ENCODE data around the gene LAMC3. TPM values are rescaled to one million over a fixed set of nuclear protein-coding genes. Genes with fewer than 3 reads are reported as not detected.

LAMC3 gene
- total and polyA plus RNA-seq, 9 of the 15 experiments (the other 6 are each of a cell fraction or from before 2014, with no cell fraction given): 0.10 TPM; not detected in 8

GRCh38 chr9:131031642-131032005, 22.6 kb downstream of the LAMC3 start:
- Histone ChIP-seq H3K9ac (ENCODE audit: insufficient read depth in 1 of 2, low read depth in 2 of 2, low read length in 2 of 2) (peak overlapping the region in 1 of 2 experiments; percentile 3; a peak in 1 of 4 replicates), H3K9me1 (ENCODE audit: control insufficient read depth, insufficient read depth, low read length) (peaks cover 20% of the 10 kb centered on the region), H3K4me1 (replicated peaks in 1 of 2; ENCODE audit: control insufficient read depth in 2 of 2, insufficient read depth in 2 of 2, low read length in 2 of 2) (peaks cover 0 to 27% of the 10 kb centered on the region in 2 experiments; a peak in 1 of 5 replicates), H3K4me3 (no peak overlapping the region), H3K27ac (ENCODE audit: extremely low read depth, low read depth, low read length) (no peak overlapping the region), H3K4me2 (ENCODE audit: insufficient read depth, low read length) (no peak overlapping the region), H3K79me2 (ENCODE audit: control insufficient read depth, insufficient read depth, low read length) (no peaks in the 10 kb centered on the region), H2AFZ (ENCODE audit: low read depth, low read length) (no peak overlapping the region), H4K20me1 (replicated peaks; ENCODE audit: control insufficient read depth, insufficient read depth, low read length) (peaks cover 81% of the 10 kb centered on the region), H3K9me3 (replicated peaks; ENCODE audit: control insufficient read depth, insufficient read depth, low read depth, low read length) (0 out of 2 replicates have a peak, but pooled peaks cover 2% of the 10 kb centered on the region), H3K36me3 (ENCODE audit: control insufficient read depth, insufficient read depth, low read length) (no peaks in the 10 kb centered on the region), H3K27me3 (ENCODE audit: control insufficient read depth in 2 of 2, insufficient read depth in 2 of 2, low read length in 2 of 2) (peaks cover 92 to 100% of the 10 kb centered on the region in 2 experiments)
- no peak for ATAC-seq
- no peak for FAIRE-seq
- under 1% methylated on average over 7 of the region's 7 CpGs for WGBS (ENCODE audit: insufficient coverage, low coverage, missing lambda C conversion rate)
- ChIA-PET POLR2A (interaction anchor here (0.6 to 99.3 kb wide), 26 partner anchors 9 to 176 kb away, joined by 3 to 3336 read pairs (median 4); partner anchors contain the start of genes AIF1L and NUP214), CTCF (ENCODE audit: low intra/inter-chr PET ratio) (no interaction called here)
- TF ChIP-seq GTF2F1 (IDR thresholded peaks at IDR 0.05; ENCODE audit: low read depth, low read length): peak; percentile 58; the same call in 1 of the 2 replicates
- 0 out of 2 replicates have a peak, but pooled peaks have one; percentile 4 for TF ChIP-seq HCFC1 (IDR thresholded peaks at IDR 0.05; ENCODE audit: low read depth, low read length)
- no peak for TF ChIP-seq SMC3 (conservative IDR thresholded peaks at IDR 0.05; ENCODE audit: insufficient read depth, low read depth, low read length)
- TF ChIP-seq RCOR1 (IDR thresholded peaks at IDR 0.05; ENCODE audit: borderline replicate concordance in 1 of 2, low read depth in 2 of 2, low read length in 2 of 2): peak; percentile 8 to 36; a peak in 1 of 4 replicates
- intact Hi-C loops (cut with micrococcal nuclease): no loop called here
- in situ Hi-C loops (cut with MboI): loop anchor here (10.0 kb wide), 1 partner anchor 327 kb away; no protein-coding TSS in a partner anchor
- no TSS peak for BruUV-seq (replicated peaks)
- peak in 1 of 4 experiments; percentile 70 for DNase-seq (ENCODE audit: extremely low read depth in 1 of 4, low spot score in 3 of 4)

DNA sequence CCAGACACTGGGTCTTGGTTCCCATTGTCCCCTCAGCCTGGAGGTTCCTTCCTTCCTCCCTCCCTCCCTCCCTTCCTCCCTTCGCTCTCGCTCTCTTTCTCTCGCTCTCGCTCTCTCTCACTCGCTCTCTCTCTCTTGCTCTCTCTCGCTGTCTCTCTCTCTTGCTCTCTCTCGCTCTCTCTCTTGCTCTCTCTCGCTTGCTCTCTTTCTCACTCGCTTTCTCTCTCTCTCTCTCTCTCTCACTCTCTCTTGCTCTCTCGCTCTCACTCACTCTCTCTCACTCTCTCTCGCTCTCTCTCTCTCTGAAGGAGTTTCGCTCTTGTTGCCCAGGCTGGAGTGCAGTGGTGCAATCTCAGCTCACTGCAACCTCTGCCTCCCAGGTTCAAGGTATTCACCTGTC, 23.4 kb downstream of the LAMC3 start:
- peaks cover 82% of the 10 kb centered on the region for H4K20me1 ChIP-seq (replicated peaks; ENCODE audit: control insufficient read depth, insufficient read depth, low read length)
- in situ Hi-C loops (cut with MboI): loop anchor here (10.0 kb wide), 1 partner anchor 328 kb away; no protein-coding TSS in a partner anchor
- 0 out of 2 replicates have a peak, but pooled peaks cover 2% of the 10 kb centered on the region for H3K9me3 ChIP-seq (replicated peaks; ENCODE audit: control insufficient read depth, insufficient read depth, low read depth, low read length)
- H3K27ac ChIP-seq (ENCODE audit: extremely low read depth, low read depth, low read length): no peak overlapping the region
- H3K27me3 ChIP-seq (ENCODE audit: control insufficient read depth in 2 of 2, insufficient read depth in 2 of 2, low read length in 2 of 2): peaks cover 92 to 100% of the 10 kb centered on the region in 2 experiments
- H3K4me2 ChIP-seq (ENCODE audit: insufficient read depth, low read length): no peak overlapping the region
- H3K4me1 ChIP-seq (replicated peaks in 1 of 2; ENCODE audit: control insufficient read depth in 2 of 2, insufficient read depth in 2 of 2, low read length in 2 of 2): peaks cover 0 to 33% of the 10 kb centered on the region in 2 experiments; a peak in 2 of 5 replicates
- WGBS (ENCODE audit: insufficient coverage, low coverage, missing lambda C conversion rate): under 1% methylated on average over 12 of the region's 12 CpGs
- FAIRE-seq: no peak
- DNase-seq (ENCODE audit: extremely low read depth in 1 of 4, low spot score in 3 of 4): no peak
- H3K36me3 ChIP-seq (ENCODE audit: control insufficient read depth, insufficient read depth, low read length): no peaks in the 10 kb centered on the region
- H3K9ac ChIP-seq (ENCODE audit: insufficient read depth in 1 of 2, low read depth in 2 of 2, low read length in 2 of 2): no peak overlapping the region
- H3K79me2 ChIP-seq (ENCODE audit: control insufficient read depth, insufficient read depth, low read length): no peaks in the 10 kb centered on the region
- no peak for ATAC-seq
- BruUV-seq (replicated peaks): no TSS peak
- CTCF ChIA-PET (ENCODE audit: low intra/inter-chr PET ratio): no interaction called here
- H3K9me1 ChIP-seq (ENCODE audit: control insufficient read depth, insufficient read depth, low read length): peaks cover 23% of the 10 kb centered on the region
- no peak overlapping the region for H3K4me3 ChIP-seq
- POLR2A ChIA-PET: interaction anchor here (0.6 to 99.3 kb wide), 7 partner anchors 8 to 64 kb away, joined by 3 to 3336 read pairs (median 8); partner anchors contain the start of genes AIF1L and NUP214
- intact Hi-C loops (cut with micrococcal nuclease): no loop called here
- no peak overlapping the region for H2AFZ ChIP-seq (ENCODE audit: low read depth, low read length)
- TF ChIP-seq, protein P1, sequence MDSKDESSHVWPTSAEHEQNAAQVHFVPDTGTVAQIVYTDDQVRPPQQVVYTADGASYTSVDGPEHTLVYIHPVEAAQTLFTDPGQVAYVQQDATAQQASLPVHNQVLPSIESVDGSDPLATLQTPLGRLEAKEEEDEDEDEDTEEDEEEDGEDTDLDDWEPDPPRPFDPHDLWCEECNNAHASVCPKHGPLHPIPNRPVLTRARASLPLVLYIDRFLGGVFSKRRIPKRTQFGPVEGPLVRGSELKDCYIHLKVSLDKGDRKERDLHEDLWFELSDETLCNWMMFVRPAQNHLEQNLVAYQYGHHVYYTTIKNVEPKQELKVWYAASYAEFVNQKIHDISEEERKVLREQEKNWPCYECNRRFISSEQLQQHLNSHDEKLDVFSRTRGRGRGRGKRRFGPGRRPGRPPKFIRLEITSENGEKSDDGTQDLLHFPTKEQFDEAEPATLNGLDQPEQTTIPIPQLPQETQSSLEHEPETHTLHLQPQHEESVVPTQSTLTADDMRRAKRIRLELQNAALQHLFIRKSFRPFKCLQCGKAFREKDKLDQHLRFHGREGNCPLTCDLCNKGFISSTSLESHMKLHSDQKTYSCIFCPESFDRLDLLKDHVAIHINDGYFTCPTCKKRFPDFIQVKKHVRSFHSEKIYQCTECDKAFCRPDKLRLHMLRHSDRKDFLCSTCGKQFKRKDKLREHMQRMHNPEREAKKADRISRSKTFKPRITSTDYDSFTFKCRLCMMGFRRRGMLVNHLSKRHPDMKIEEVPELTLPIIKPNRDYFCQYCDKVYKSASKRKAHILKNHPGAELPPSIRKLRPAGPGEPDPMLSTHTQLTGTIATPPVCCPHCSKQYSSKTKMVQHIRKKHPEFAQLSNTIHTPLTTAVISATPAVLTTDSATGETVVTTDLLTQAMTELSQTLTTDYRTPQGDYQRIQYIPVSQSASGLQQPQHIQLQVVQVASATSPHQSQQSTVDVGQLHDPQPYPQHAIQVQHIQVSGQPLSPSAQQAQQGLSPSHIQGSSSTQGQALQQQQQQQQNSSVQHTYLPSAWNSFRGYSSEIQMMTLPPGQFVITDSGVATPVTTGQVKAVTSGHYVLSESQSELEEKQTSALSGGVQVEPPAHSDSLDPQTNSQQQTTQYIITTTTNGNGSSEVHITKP (IDR thresholded peaks at IDR 0.05; ENCODE audit: partially characterized antibody): no peak
- TF ChIP-seq NCOA2 (IDR thresholded peaks at IDR 0.05; ENCODE audit: partially characterized antibody in 2 of 2) (no peak), TAL1 (IDR thresholded peaks at IDR 0.05) (no peak), KAT7 (CRISPR knock-in tag; IDR thresholded peaks at IDR 0.05; ENCODE audit: borderline replicate concordance) (no peak), DNMT1 (IDR thresholded peaks at IDR 0.05) (no peak), ZNF408 (CRISPR knock-in tag; IDR thresholded peaks at IDR 0.05; ENCODE audit: low read depth) (no peak), ZNF134 (CRISPR knock-in tag; conservative IDR thresholded peaks at IDR 0.05) (no peak), RBM39 (optimal IDR thresholded peaks at IDR 0.05; ENCODE audit: low read depth, low read length) (no peak), HOXB6 (CRISPR knock-in tag; IDR thresholded peaks at IDR 0.05; ENCODE audit: borderline replicate concordance) (no peak), SMARCA4 (IDR thresholded peaks at IDR 0.05) (no peak)

All from K562 (cell line).